Epithelial cell of esophagus (primary cell): ENCODE measurements around the gene RNF150.

Experiments used
- DNase-seq: peaks from one replicate; pipeline ENCODE4 v3.0.0; 2010; ENCODE audit warnings: low read depth
- H3K4me3 ChIP-seq: 2 replicates; pipeline ENCODE4 v1.5.1; 2011; ENCODE audit warnings: mild to moderate bottlenecking, low read length, control low read depth
- CTCF ChIP-seq: IDR thresholded peaks from 2 replicates; pipeline ENCODE4 v1.5.1; 2011; ENCODE audit warnings: low read depth, mild to moderate bottlenecking, low read length, control low read depth, inconsistent platforms; ENCODE audit not compliant: insufficient read depth; ENCODE audit errors: missing control alignments

The RNF150 gene

DNA sequence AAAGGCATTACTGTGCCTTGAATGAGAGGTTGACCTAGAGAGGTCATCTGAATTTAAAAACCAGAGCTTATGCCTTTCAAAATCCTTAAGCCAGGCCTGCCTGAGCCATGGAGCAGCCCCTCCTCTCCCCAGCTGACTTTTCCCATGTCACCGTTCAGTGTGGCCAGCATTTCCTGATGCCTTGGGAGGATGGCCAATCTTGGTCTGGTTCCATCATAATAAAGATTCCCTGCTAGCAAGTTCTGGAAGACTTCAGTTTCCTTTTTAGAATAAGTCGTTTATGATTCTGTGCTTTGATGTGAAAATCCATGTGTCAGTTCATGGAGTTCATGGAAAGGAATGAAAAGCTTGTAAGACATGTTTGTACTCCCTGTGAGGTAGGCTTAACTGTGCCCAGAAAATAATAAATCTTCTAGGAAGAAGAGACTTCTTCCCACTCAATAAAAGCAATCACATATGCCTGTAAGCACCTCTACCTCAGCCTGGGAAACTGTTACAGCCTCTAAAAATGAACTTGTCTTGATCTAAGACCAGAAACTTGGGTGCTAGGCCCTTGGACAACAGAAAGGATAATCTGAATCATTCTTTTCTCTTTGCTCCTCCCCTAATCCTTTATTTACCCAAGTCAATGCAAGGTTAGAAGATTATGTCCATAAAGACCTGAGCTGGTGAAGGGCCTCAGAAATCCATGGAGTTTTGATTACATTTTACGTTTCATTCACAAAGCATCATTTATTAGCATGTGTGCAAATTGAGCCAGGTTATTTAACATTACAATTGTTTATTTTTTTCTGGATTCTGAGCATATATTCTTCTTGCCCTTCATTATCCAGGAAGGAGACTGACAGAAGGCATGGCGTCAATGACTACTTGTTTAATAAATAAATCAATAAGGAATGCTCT is 293.1 kb downstream of the RNF150 start:
- no peak for DNase-seq
- TF ChIP-seq CTCF: no peak
- no peak overlapping the region for H3K4me3 ChIP-seq

GRCh38 chr4:140839406-140839805 is 293.9 kb downstream of the RNF150 start:
- no peak overlapping the region for H3K4me3 ChIP-seq
- no peak for TF ChIP-seq CTCF
- DNase-seq: no peak

- no peak for TF ChIP-seq CTCF
- DNase-seq: no peak
- no peak overlapping the region for H3K4me3 ChIP-seq
These were observed 295.5 kb downstream of the RNF150 start for GRCh38 chr4:140837736-140838135.

GRCh38 chr4:140834839-140835495 is 298.3 kb downstream of the RNF150 start:
- no peak overlapping the region for H3K4me3 ChIP-seq

GRCh38 chr4:140833280-140833679 is 300.0 kb downstream of the RNF150 start:
- no peak for TF ChIP-seq CTCF
- no peak for DNase-seq
- no peak overlapping the region for H3K4me3 ChIP-seq

More at GRCh38 chr4:140834839-140835495, 298.3 kb downstream of the RNF150 start:
- no peak for TF ChIP-seq CTCF
- peak; percentile 4 for DNase-seq

GRCh38 chr4:140829825-140830224 is 303.4 kb downstream of the RNF150 start:
- TF ChIP-seq CTCF: no peak
- no peak overlapping the region for H3K4me3 ChIP-seq
- DNase-seq: no peak
